Tongue (tissue), 2 donors: ENCODE results near the gene CSMD2. TPM values are rescaled to one million over a fixed set of nuclear protein-coding genes. Genes with fewer than 3 reads are reported as not detected.

Experiments used
- DNase-seq: peaks from one replicate; pipeline ENCODE4 v3.0.0-alpha.2; 2015
- total RNA-seq: library from RNA; depleted of rRNA; stranded (reverse); fragments of >200 nt; gene quantifications from one replicate; pipeline ENCODE4 v1.2.3, GENCODE V29; 2014

CSMD2 gene
- total RNA-seq, 1 donor from 2014 or later, result 2.1 TPM

DNA sequence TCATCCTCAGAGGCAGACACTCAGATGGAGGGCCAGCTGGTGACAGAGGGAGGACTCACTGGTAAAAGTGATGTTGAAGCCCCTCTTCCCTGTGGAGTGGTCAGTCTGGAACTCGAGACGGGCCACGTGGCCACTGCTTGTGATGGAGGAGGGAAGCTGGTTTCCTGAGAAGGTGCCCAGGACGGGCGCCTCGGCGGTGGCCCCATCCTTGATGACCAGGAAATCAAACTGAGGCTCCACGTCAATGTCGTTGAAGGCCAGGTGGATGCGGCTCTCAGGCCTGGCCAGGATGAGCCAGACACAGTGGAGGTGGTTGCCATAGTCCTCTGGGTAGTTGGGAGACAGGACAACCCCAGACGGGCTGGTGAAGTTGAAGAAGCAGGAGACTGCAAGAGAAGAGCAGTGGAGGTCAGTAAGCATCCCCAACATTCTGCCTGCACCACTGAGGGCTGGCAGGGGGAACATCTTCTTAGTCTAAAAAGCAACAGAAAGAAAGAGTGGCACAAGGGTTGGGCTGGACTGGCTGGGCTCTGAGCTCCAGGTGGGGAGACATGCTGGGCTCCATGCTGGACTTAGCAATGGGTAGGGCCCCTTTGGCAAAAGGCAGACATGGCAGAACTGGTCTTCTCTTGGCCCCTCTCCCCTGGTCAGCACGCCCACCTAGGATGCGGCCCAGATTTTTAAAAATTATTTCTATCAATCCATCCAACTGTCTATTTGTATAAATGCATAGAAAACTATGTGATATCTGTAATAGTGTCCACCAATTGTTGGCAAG lies 421.6 kb downstream of the CSMD2 start:
- no peak for DNase-seq

GRCh38 chr1:33742663-33743062 lies 422.4 kb downstream of the CSMD2 start:
- no peak for DNase-seq

- no peak for DNase-seq
Measured at GRCh38 chr1:33741749-33742148, 423.3 kb downstream of the CSMD2 start.

DNA sequence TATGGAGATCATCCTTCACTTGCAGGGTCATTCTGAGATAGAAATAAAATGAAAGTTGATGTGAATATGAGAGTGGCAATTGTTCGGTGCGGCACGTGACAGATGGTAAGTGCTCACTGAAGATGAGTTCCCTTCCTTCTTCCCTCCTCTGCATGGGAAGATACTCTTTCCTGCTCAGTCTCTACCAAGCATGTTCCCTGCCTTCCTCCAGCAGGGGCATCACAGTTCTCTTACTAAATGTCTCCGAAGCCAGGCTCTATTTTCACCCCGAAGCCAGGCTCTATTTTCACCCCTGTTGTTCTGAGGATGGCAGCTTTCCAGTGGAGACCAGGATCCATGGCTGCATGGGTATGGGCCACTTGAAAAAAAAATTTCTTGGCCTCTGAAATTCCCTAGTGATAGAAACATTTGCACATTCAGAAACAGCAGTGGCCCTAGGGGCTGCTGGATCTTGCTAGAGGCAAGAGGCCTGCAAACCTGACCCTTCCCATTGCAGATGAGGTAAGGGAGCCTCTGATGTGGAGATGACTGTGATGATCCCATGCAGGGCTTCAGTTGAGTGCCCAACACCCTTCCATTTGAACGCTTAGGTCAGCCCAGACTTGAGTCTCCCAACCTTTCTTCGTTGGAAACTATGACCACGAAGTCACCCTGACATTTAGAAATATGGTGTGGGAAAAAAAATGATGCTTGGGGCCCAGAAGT lies 424.8 kb downstream of the CSMD2 start:
- DNase-seq, result no peak

DNA sequence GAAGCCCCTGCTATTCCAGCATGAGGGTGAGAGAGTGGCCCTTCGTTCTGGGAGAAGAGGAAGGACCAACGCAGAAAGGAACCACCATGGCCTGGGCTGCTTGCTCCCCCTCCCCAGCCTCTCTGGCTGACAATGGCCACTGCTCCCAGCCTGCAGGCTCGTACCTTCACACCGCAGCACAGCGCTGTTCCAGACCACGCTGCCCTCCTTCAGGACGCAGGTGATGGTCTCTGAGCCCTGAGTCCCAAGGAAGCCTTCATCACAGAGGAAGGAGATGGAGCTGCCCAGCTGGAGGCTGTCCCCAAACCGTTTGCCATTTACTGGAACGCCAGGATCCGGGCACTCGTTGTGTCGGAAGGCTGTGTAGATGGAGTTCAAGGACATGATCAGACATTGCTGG lies 426.1 kb downstream of the CSMD2 start:
- DNase-seq, result no peak

DNA sequence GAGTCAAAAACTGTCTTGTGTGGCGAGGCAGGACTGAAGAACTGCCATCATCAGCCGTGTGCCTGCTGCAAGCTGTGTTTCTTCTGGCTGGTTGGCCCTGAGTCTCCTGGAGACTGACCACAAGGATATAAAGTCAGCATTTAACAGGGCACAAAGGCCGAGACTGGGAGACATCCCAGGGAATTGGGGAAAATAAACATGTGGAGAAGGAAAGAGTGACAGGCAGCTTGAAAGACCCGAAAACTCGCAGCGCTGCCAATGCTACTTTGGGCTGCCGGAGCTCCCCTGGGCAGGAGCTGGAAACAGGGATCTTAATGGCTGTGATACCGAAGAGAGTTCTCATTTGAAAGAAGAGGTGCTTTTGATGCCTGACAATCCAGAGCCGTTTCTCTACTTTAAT lies 426.5 kb downstream of the CSMD2 start:
- no peak for DNase-seq

DNA sequence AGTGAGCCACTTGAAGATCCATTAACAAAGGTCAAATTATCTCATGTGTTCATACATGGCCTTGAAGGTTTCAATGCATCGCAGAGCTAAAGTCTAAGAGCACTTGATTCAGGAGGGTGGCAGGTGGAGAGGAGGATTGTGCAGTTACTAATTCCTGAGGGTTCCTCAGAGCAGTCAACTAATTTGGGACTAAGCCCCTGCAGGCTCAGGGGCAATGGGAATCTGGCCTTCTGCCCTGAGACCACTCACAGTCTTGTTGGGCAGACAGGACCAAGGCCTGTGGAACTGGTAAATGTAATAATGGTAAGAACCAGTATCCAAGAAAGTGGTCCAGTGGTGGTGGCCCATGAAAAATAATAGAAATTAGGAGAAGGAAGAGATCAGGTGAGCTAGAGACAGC lies 428.5 kb downstream of the CSMD2 start:
- no peak for DNase-seq

DNA sequence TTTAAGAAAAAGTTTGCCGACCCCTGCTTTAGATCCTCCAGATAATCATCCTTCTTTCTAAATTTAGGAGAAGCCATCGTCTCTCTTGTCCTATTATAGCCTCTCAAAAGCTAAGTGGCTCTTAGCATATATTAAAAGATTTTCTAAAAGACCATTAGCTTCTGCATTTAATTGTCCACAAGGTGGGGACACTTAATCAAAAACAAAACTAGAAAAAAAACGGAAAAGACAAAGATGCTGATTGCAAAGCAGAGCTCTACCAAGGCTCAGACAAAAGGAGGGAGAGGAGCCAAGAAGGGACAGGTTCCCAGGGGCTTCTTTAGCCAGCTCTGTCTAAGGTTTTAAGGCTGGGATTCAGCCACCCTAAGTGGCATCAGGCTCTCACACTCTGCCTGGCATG lies 429.4 kb downstream of the CSMD2 start:
- peak; percentile 35 for DNase-seq

GRCh38 chr1:33727310-33727709 lies 437.7 kb downstream of the CSMD2 start:
- DNase-seq, result no peak

DNA sequence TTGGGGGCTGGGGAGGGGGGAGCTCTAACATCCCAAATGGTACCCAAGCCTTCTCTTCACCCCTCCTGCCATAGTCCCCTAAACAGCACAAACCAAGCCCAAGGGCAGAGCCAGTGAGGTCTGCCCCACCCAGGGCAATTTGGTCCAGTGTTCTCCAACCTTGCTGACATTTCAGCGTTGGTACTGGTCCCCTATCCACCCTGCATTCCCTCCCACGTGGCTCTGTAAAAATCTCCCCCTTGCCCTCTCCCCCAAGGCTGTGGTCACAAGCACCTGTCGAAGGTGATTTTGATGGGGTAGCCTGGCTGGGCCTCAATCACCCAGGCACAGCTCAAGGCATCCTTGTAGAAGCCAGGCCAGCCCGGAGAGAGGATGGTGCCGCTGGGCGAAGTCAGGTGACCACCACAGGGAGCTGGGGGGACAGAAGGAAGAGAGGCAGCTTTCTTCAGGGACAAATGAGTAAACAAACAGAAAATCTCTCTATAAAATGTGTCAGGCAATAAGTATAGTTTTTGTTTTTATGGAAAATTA lies 438.7 kb downstream of the CSMD2 start:
- DNase-seq, result no peak

- DNase-seq, result no peak
Measured at GRCh38 chr1:33725556-33726160, 439.4 kb downstream of the CSMD2 start.

- no peak for DNase-seq
Measured at GRCh38 chr1:33725037-33725436, 440.0 kb downstream of the CSMD2 start.

GRCh38 chr1:33724348-33724747 lies 440.7 kb downstream of the CSMD2 start:
- no peak for DNase-seq

DNA sequence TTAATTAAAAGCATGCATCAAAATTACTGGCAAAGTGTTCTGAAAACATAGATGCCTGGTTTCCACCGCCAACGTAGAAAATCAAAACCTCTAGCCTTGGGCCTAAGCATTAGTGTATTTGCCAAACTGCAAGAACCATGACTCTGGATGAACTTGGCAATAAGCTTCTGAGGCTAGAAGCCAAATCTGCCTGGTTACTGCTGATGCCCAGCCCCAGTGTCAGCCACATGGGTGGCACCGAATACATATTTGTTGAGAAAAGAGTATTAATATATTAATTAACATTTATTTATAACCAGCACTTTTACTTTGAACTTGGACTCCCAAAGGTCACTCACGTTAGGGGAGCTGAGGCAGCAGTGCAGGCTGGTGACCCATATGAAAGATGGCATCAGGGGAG lies 441.8 kb downstream of the CSMD2 start:
- no peak for DNase-seq

- no peak for DNase-seq
Measured at GRCh38 chr1:33721301-33721815, 443.7 kb downstream of the CSMD2 start.

DNA sequence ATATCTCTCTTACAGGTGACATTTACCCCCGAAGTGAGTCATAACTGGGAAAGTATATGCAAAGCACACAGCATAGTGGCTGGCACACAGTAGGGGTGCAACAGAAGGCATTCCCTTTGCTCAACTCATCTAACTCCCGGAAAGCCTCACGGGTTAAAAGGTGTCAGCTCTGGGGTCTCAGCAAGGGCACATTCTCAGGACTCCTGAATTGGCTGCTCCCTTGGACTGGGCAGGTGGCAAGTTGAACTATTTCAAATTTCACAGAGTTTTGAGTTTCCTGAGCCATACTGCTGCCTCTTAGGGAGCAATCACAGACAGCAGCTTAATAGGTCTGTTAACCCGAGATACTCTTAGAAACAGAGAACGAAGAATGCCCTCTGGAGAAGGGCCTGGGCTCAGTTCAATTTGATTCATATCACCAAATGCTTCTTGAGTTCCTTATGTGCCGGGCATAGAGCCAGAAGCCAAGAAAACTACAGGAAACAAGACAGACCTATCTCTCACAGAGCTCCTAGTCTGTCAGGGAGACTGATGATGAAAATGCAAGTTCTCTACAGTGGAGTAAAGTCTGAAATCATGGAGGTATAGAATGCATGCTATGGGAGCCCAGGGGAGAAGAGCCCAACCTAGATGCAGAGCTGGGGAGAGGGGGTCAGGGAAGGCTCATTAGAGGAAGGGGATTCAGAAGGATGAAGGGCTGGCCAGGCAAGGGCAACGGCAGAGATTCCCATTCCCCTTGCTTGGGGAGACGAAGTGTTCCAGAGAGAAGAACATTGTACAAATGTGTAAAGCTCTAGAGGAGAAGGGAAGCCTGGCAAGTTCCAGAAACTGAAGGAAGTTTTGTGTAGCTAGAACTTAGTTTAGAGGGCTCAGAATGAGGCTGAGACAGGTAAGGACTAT lies 445.0 kb downstream of the CSMD2 start:
- peak; percentile 22 for DNase-seq

GRCh38 chr1:33719326-33719725 lies 445.7 kb downstream of the CSMD2 start:
- DNase-seq, result no peak

DNA sequence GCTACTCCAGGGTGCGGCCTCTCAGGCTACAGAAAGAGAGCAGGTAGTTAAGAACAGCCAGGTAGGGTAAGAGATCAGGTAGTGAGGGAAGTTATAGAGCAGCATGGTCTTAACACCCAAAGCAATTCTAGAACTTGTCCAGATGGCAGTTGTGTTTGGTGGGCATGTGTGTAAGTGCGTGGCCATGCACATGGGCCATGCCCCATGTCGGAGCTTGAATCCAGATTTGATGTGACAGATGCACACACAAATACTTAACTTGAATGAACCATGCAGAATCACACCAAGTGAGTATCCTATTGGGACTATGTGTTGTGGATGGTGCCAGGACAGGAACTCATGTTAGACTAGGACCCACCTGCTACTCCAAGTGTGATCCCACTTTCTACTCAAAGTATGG lies 446.8 kb downstream of the CSMD2 start:
- DNase-seq, result no peak

- no peak for DNase-seq
Measured at GRCh38 chr1:33716976-33717688, 447.9 kb downstream of the CSMD2 start.

DNA sequence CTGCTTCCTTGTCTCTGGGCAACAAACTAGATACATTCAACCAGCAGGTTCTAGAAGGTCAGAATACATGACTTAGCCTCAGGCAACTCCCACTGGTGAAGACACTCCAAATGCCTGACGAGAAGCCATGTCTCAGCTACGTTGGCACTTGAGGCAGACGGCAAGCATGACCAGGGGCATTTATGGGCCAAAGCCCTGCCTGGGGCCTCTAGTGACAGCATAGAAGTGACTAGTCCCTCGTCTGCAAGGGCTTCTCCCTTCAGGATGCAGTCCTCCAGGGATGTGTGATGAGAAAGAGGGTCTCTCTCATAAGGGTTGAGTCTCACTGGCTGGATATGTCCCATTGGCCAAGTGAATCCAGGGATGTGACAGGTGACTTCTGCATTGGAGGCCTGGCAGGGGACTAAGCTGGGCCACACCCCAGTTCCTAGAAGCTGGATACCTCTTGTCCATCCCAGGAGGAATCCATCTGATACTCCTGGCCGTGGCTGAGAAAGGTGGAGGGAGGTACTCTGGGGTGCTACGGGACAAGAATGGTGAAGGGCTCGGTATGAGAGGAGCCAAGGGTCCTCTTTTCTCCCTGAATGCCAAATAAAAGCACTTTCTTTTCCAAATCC lies 449.7 kb downstream of the CSMD2 start:
- DNase-seq, result no peak

GRCh38 chr1:33714421-33714820 lies 450.6 kb downstream of the CSMD2 start:
- no peak for DNase-seq
